Caco-2 (cell line): ENCODE measurements around the gene NFATC2. TPM values are rescaled to one million over a fixed set of nuclear protein-coding genes. Genes with fewer than 3 reads are reported as not detected.

Source experiments
- BruUV-seq: library from RNA; stranded (reverse); fragments of 400-500 nt; replicated peaks from 2 replicates; lab custom pipeline; 2021; lab: Mats Ljungman, UMichigan
- CTCF ChIA-PET: fragments of 300-600 bp; sonication (Branson Sonifier 250); formaldehyde crosslinking; loops from one replicate; lab custom pipeline; 2022; ENCODE audit warnings: antibody characterized with exemption; lab: Charles Lee
- POLR2A ChIA-PET: fragments of 300-600 bp; sonication (Branson Sonifier 250); formaldehyde crosslinking; loops from one replicate; lab custom pipeline; 2022; ENCODE audit warnings: antibody characterized with exemption; lab: Charles Lee
- DNase-seq, 2 experiments: peaks; one replicate each; pipeline versions ENCODE4 v3.0.0 to v3.0.0-alpha.2; 2020 to 2022
- H3K27me3 ChIP-seq: replicated peaks from 2 replicates; pipeline ENCODE4 v1.6.0; 2011; ENCODE audit warnings: low read length; ENCODE audit not compliant: control insufficient read depth, insufficient read depth
- H3K36me3 ChIP-seq: 2 replicates; pipeline ENCODE4 v1.5.1; 2011; ENCODE audit warnings: low read length; ENCODE audit not compliant: control insufficient read depth, insufficient read depth
- H3K4me1 ChIP-seq: fragments of 250-450 bp; sonication (Bioruptor Pico); 2 replicates; pipeline ENCODE4 v1.5.1; 2020; ENCODE audit warnings: mild to moderate bottlenecking
- H3K4me3 ChIP-seq: 2 replicates; pipeline ENCODE4 v1.5.1; 2011; ENCODE audit warnings: low read depth, mild to moderate bottlenecking, control low read depth, low read length
- H3K9me3 ChIP-seq: fragments of 250-450 bp; sonication (Bioruptor Pico); 2 replicates; pipeline ENCODE4 v1.5.1; 2020; ENCODE audit warnings: mild to moderate bottlenecking, moderate library complexity
- H3K27ac Mint-ChIP-seq: one replicate; pipeline ENCODE4 v1.8.0; 2022; ENCODE audit warnings: mixed read lengths; ENCODE audit not compliant: unreplicated experiment
- H3K27me3 Mint-ChIP-seq: one replicate; pipeline ENCODE4 v1.8.0; 2022; ENCODE audit warnings: mixed read lengths; ENCODE audit not compliant: insufficient read depth, unreplicated experiment
- H3K36me3 Mint-ChIP-seq: one replicate; pipeline ENCODE4 v1.8.0; 2022; ENCODE audit warnings: mild to moderate bottlenecking, mixed read lengths; ENCODE audit not compliant: insufficient read depth, unreplicated experiment
- H3K4me1 Mint-ChIP-seq: one replicate; pipeline ENCODE4 v1.8.0; 2022; ENCODE audit warnings: low read depth, mixed read lengths; ENCODE audit not compliant: unreplicated experiment
- H3K4me3 Mint-ChIP-seq: one replicate; pipeline ENCODE4 v1.8.0; 2022; ENCODE audit warnings: mild to moderate bottlenecking, moderate library complexity, mixed read lengths; ENCODE audit not compliant: unreplicated experiment
- H3K9me3 Mint-ChIP-seq: one replicate; pipeline ENCODE4 v1.8.0; 2022; ENCODE audit warnings: mixed read lengths; ENCODE audit not compliant: unreplicated experiment
- intact Hi-C: fragments of 100-400 bp; cut with micrococcal nuclease; formaldehyde crosslinking; loops from one replicate; pipeline ENCODE4 v1.10.0; 2022; ENCODE audit not compliant: unreplicated experiment
- total RNA-seq: library from RNA; stranded (reverse); gene quantifications from 2 replicates; pipeline ENCODE4 v1.2.3, GENCODE V29; 2022
- TF ChIP-seq, protein P1 (sequence below), 2 experiments: fragments of 200-600 bp in 1 of 2; IDR thresholded peaks; 1 replicate in 1 of 2; 2 replicates in 1 of 2; pipeline versions ENCODE4 v1.5.1 to v1.8.0; 2011 to 2022; ENCODE audit warnings: antibody characterized with exemption in 1 of 2, control low read depth in 1 of 2, inconsistent platforms in 1 of 2, low read depth in 1 of 2, low read length in 1 of 2, mild to moderate bottlenecking in 1 of 2, moderate library complexity in 1 of 2; ENCODE audit not compliant: insufficient read depth in 1 of 2, severe bottlenecking in 1 of 2, unreplicated experiment in 1 of 2

NFATC2 gene
- total RNA-seq, 1 experiment from 2014 or later, result 20.8 TPM

DNA sequence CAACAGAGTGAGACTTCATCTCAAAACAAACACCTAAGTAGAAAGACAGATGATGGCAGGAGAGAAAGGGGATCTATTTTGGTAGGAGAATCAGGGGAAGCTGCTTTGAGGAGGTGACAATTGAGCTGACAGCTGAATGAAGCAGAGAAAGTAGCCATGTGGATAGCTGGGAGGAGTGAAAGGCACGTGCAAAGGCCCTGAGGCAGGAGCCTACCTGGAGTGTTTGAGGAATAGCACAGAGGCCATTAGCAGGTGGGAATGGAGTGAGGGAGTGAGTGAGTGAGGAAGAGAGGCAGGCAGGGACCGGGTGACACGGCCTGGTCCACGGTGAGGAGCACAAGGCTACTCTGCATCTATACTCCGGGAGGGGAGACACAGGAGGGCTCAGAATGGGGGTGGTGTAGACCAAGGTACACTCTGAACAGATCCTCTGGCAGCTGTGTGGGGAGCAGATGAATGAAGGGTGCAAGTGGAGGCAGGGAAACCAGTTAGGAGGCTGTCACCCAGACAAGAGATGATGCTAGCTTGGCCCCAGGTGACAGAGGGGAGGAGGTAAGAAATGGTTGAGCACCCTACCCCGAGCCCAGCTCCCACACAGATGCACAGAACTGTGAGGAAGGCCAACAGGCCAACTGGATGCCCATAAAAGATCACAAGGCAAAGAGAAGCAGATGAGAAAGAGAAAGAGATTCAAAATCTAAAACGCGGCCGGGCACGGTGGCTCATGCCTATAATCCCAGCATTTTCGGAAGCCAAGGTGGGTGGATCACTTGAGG is 43.6 kb downstream of the NFATC2 start:
- Mint-ChIP-seq H3K36me3 (no peaks in the 10 kb centered on the region), H3K9me3 (no peaks in the 10 kb centered on the region), H3K4me3 (no peak overlapping the region), H3K27ac (no peak overlapping the region), H3K27me3 (no peaks in the 10 kb centered on the region), H3K4me1 (peaks cover 27% of the 10 kb centered on the region)
- no peak overlapping the region for H3K4me3 ChIP-seq
- TF ChIP-seq, protein P1, sequence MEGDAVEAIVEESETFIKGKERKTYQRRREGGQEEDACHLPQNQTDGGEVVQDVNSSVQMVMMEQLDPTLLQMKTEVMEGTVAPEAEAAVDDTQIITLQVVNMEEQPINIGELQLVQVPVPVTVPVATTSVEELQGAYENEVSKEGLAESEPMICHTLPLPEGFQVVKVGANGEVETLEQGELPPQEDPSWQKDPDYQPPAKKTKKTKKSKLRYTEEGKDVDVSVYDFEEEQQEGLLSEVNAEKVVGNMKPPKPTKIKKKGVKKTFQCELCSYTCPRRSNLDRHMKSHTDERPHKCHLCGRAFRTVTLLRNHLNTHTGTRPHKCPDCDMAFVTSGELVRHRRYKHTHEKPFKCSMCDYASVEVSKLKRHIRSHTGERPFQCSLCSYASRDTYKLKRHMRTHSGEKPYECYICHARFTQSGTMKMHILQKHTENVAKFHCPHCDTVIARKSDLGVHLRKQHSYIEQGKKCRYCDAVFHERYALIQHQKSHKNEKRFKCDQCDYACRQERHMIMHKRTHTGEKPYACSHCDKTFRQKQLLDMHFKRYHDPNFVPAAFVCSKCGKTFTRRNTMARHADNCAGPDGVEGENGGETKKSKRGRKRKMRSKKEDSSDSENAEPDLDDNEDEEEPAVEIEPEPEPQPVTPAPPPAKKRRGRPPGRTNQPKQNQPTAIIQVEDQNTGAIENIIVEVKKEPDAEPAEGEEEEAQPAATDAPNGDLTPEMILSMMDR (IDR thresholded peaks at IDR 0.05; ENCODE audit: insufficient read depth in 1 of 2, low read depth in 1 of 2, low read length in 1 of 2, severe bottlenecking in 1 of 2, unreplicated experiment in 1 of 2), result no peak
- POLR2A ChIA-PET, result no interaction called here
- CTCF ChIA-PET, result no interaction called here
- no TSS peak for BruUV-seq
- H3K27me3 ChIP-seq, result no peaks in the 10 kb centered on the region
- peaks cover 25% of the 10 kb centered on the region for H3K4me1 ChIP-seq
- no peak for DNase-seq
- H3K9me3 ChIP-seq, result no peaks in the 10 kb centered on the region
- H3K36me3 ChIP-seq, result no peaks in the 10 kb centered on the region
- intact Hi-C loops, result no loop called here

DNA sequence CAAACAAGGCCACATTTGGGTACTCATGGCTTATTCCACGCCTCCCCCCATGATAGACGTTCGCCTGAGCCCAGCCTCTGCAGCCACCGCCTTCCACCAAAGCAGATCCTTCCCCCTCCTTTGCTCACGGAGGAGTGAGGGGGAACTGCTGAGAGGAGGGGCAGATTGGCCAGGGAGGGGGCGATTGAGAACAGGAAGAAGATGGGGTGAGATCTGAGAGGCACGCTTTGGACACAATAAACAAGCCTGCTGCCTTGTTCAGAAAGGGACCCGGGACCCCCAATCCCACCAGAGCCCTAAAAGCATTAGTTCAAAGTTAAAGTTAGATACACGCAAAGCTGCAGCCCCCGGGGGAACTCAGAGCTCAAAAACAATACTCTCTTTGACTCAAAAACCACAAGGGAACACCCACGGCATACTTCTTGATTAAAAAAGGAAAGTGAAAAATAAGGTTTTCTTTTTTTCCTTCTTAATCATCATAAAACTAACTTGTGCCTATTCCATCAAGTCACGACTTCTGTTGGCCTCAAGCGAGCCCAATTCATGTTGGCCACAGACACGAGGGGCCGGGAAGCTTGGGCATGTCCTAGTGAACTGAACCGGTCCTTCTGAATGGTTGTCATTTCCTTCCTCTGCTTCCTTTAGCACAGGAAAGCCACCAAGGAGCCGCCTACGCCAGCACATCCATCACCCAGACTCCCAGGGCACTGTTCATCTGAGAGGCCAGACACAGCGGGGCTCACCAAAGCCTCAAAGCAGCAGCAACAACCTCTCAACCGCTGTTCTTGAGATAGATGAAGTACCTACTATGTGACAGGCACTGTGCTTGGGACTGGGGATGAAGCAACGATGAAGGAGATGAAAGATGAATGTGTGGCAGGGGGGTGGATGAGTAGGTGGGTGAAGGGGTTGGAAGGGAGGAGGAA is 44.7 kb downstream of the NFATC2 start:
- Mint-ChIP-seq H3K36me3 (no peaks in the 10 kb centered on the region), H3K4me1 (peaks cover 27% of the 10 kb centered on the region), H3K27me3 (no peaks in the 10 kb centered on the region), H3K27ac (no peak overlapping the region), H3K4me3 (no peak overlapping the region), H3K9me3 (no peaks in the 10 kb centered on the region)
- no peak overlapping the region for H3K4me3 ChIP-seq
- TF ChIP-seq, protein P1 (IDR thresholded peaks at IDR 0.05; ENCODE audit: insufficient read depth in 1 of 2, low read depth in 1 of 2, low read length in 1 of 2, severe bottlenecking in 1 of 2, unreplicated experiment in 1 of 2), result no peak
- ChIA-PET CTCF (no interaction called here), POLR2A (no interaction called here)
- H3K4me1 ChIP-seq, result peaks cover 25% of the 10 kb centered on the region
- no peaks in the 10 kb centered on the region for H3K36me3 ChIP-seq
- H3K9me3 ChIP-seq, result no peaks in the 10 kb centered on the region
- intact Hi-C loops, result no loop called here
- H3K27me3 ChIP-seq, result no peaks in the 10 kb centered on the region
- DNase-seq, result no peak
- BruUV-seq, result no TSS peak

DNA sequence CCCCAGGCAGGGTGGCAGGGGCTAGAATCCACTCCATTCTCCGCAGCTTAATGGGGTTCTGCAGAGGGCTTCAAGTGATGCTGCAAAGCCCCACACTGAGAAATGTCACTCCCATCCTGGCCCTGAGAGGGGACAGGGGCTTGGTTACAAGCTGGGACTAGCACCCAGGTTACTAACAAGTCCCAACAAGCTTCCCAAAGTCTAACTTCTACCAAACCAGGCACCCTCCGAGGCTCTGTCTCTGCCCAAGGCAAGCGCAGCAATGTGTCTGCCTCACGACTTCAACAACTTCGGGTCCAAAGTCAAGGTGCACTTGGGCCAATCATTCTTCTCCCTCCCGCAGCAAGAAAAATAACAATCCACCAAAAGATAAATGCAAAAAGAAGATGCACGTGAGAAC is 45.6 kb downstream of the NFATC2 start:
- Mint-ChIP-seq H3K27ac (no peak overlapping the region), H3K4me3 (no peak overlapping the region), H3K36me3 (no peaks in the 10 kb centered on the region), H3K4me1 (peaks cover 27% of the 10 kb centered on the region), H3K27me3 (no peaks in the 10 kb centered on the region), H3K9me3 (no peaks in the 10 kb centered on the region)
- Histone ChIP-seq H3K27me3 (no peaks in the 10 kb centered on the region), H3K4me1 (peaks cover 17% of the 10 kb centered on the region), H3K9me3 (no peaks in the 10 kb centered on the region), H3K36me3 (no peaks in the 10 kb centered on the region), H3K4me3 (no peak overlapping the region)
- ChIA-PET CTCF (interaction anchor here (0.7 kb wide), 1 partner anchor 57 kb away, joined by 4 read pairs; no protein-coding TSS in a partner anchor), POLR2A (no interaction called here)
- no TSS peak for BruUV-seq
- DNase-seq, result no peak
- intact Hi-C loops, result no loop called here
- TF ChIP-seq, protein P1 (IDR thresholded peaks at IDR 0.05; ENCODE audit: insufficient read depth in 1 of 2, low read depth in 1 of 2, low read length in 1 of 2, severe bottlenecking in 1 of 2, unreplicated experiment in 1 of 2), result no peak
